ENCODE measurements around the gene SPEM3.
A peak's percentile ranks its signal among the peaks of the same experiment; 100 is the strongest.

The SPEM3 gene

DNA sequence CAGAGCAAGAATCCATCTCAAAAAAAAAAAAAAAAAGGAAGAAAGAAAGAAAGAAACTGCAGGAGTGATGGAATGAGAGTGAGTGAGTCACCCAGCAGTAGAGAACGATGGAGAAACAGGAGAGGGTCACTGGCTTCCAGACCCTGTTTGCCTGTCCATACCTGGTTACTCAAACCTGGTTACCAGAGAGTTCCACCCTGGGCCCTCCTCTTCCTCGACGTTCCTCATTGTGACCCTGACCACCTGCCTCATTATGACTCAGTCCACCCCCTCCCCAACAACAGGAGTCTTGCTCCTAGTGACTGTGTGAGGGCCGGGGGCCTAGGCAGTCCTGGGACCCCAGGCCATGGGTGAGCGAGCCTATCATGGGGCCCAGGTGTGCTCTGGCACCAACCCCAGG, at the start of gene SPEM3:
SPEM3 (plus strand) TSS at position 301 of the 400 bp plus-strand sequence; CDS start at position 347, 46 bp downstream.
- TF ChIP-seq, protein P1, sequence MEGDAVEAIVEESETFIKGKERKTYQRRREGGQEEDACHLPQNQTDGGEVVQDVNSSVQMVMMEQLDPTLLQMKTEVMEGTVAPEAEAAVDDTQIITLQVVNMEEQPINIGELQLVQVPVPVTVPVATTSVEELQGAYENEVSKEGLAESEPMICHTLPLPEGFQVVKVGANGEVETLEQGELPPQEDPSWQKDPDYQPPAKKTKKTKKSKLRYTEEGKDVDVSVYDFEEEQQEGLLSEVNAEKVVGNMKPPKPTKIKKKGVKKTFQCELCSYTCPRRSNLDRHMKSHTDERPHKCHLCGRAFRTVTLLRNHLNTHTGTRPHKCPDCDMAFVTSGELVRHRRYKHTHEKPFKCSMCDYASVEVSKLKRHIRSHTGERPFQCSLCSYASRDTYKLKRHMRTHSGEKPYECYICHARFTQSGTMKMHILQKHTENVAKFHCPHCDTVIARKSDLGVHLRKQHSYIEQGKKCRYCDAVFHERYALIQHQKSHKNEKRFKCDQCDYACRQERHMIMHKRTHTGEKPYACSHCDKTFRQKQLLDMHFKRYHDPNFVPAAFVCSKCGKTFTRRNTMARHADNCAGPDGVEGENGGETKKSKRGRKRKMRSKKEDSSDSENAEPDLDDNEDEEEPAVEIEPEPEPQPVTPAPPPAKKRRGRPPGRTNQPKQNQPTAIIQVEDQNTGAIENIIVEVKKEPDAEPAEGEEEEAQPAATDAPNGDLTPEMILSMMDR (conservative IDR thresholded peaks at IDR 0.05) = no peak
- no peak for TF ChIP-seq ZFX (IDR thresholded peaks at IDR 0.05)
- H3K27ac ChIP-seq = no peak within 1 kb of the TSS

DNA sequence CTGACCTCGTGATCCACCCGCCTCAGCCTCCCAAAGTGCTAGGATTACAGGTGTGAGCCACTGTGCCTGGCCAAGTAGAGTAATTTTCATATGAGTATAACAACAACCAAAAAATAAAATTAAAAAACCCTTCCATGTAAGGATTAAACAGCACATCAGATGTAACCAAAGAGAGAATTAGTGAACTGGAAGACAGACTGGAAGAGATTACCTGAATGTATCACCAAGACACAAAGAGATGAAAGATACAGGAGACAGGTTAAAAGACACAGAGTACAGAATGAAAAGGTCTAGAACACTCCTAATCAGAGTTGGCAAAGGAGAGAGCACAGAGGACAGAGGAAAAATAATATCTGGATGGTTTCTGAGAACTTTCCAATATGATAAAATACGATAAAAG, 49.5 kb upstream of the SPEM3 start:
- no peak overlapping the region for H3K27ac ChIP-seq
- no peak for TF ChIP-seq ZFX (IDR thresholded peaks at IDR 0.05)
- TF ChIP-seq, protein P1 (conservative IDR thresholded peaks at IDR 0.05) = no peak

DNA sequence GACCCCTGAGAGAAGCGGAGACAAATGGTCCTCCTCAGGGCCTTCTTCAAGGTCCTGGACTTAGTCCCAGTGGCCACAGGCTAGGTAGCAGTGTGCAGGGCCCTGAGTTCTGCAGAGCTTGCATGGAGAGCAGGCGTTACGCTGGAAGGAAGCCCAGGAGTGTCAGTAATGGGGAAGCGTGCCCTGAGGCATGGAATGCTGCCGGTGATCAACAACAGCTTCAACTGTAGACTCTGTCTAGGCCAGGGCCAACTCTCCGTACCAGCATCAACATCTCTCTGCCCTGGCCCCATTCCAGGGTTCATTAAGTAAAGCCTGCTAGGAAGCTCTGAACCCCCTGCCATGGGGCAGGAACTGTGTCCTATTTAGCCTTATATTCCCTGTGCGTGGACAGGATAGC, 48.3 kb upstream of the SPEM3 start:
- peak overlapping the region; percentile 76 for H3K27ac ChIP-seq
- TF ChIP-seq, protein P1 (conservative IDR thresholded peaks at IDR 0.05) = no peak
- TF ChIP-seq ZFX (IDR thresholded peaks at IDR 0.05) = no peak

DNA sequence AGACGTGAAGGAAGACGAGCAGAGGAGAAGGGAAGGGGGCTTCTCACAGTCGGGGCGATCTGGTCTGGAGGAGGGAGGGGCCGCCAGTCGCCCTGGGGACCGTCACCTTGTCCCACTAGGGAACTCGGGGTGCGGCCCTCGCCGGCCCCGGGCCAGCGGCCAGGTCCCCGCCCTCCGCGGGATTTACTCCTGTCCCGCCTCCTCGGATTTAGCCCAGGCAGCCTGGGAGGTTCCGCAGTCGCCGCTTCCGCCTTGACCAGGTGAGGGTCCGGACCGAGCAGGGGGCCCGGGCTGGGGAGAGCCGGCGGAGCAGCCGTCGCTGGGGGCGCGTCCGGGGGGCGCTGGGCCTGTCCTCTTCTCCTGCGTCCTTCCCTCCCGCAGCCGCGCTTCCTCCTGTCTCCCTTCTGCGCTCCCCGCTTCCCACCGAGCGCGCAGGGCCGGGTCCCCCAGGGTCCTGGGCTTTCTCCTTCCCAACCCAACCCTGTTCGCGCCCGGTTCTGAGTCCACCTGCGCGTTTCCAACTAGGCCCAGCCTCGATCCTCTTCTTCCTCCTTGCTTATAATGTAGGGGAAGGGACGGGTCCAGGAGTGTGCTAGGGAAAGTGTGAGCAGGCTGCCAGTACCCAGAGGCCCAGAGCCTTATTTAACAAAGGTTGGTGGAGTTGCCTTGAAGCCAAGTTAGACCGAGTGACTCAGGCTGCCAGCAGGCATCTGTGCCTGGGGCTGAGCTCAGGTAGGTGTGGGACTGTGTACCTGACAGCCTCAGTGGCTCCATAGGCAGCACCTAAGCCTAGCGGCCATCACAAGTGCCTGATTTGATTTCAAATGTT, 47.6 kb upstream of the SPEM3 start, which contains the start of gene TNK1:
TNK1 (plus strand) TSS at position 235 of the 829 bp plus-strand sequence. CDS start 1,838 bp downstream, outside the sequence.
- TF ChIP-seq ZFX (IDR thresholded peaks at IDR 0.05) = peak; percentile 40; the same call in 1 of the 2 replicates
- TF ChIP-seq, protein P1 (conservative IDR thresholded peaks at IDR 0.05) = no peak
- H3K27ac ChIP-seq = peak within 1 kb of the TSS; percentile 76

DNA sequence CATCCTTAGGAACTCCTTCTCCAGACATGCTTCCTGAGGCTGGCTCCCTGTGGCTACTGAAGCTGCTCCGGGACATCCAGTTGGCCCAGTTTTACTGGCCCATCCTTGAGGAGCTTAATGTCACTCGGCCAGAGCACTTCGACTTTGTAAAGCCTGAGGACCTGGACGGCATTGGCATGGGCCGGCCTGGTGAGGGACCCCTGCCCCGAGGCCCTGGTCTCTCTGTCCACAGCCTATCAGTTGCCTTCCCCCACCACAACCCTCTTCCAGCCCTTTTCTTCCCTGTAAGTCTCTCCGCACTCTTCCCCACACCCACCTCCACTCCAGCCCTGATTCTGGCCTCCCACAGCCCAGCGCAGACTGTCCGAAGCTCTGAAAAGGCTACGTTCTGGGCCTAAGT, 45.8 kb upstream of the SPEM3 start:
- H3K27ac ChIP-seq = no peak overlapping the region
- TF ChIP-seq, protein P1 (conservative IDR thresholded peaks at IDR 0.05) = no peak
- no peak for TF ChIP-seq ZFX (IDR thresholded peaks at IDR 0.05)

DNA sequence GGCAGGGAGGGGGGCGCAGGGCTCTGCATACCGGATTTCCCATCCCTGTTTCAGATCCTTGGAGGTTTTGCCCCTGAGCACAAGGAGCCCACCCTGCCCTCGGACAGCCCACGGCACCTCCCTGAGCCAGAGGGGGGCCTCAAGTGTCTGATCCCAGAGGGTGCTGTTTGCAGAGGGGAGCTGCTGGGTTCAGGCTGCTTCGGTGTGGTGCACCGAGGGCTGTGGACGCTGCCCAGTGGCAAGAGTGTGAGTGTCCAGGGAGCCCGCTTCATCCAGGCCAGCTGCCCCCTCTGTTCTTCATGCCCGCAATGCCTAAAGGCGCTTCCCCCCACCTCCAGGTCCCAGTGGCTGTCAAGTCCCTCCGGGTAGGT, 45.3 kb upstream of the SPEM3 start:
- H3K27ac ChIP-seq = no peak overlapping the region
- TF ChIP-seq ZFX (IDR thresholded peaks at IDR 0.05) = no peak
- TF ChIP-seq, protein P1 (conservative IDR thresholded peaks at IDR 0.05) = no peak

DNA sequence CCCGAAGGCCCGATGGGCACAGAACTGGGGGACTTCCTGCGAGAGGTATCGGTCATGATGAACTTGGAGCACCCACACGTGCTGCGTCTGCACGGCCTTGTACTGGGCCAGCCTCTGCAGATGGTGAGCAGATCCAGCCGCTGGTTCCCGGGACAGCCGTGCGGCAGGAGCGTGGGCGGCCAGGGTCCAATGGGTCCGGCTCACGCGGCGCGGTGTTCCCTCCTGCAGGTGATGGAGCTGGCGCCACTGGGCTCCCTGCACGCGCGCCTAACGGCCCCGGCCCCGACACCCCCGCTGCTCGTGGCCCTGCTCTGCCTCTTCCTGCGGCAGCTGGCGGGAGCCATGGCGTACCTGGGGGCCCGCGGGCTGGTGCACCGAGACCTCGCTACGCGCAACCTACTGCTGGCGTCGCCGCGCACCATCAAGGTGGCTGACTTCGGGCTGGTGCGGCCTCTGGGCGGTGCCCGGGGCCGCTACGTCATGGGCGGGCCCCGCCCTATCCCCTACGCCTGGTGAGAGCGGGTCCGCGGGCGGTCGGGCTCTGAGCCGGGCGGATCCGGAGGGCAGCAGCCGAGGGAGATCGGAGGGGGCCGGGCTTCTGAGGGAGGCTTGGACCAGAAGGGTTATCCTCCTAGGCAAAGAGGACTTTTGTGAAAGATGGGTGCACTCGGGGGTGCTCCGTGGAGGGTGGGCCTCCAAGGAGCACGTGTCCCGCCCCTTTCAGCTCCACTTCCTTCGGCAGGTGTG, 44.7 kb upstream of the SPEM3 start:
- TF ChIP-seq, protein P1 (conservative IDR thresholded peaks at IDR 0.05) = no peak
- no peak for TF ChIP-seq ZFX (IDR thresholded peaks at IDR 0.05)
- no peak overlapping the region for H3K27ac ChIP-seq

Measured in C4-2B (cell line).